HUES64 (cell line): ENCODE results near the gene ZG16B.

Experiments used
- H3K27ac ChIP-seq: 2 replicates; pipeline ENCODE4 v1.7.0; 2013; ENCODE audit warnings: low read depth, low read length, inconsistent platforms
- H3K27me3 ChIP-seq: 2 replicates; pipeline ENCODE4 v1.6.1; 2013; ENCODE audit warnings: mild to moderate bottlenecking, low read length; ENCODE audit not compliant: insufficient read depth
- H3K36me3 ChIP-seq: 2 replicates; pipeline ENCODE4 v1.6.1; 2013; ENCODE audit warnings: mild to moderate bottlenecking, low read length; ENCODE audit not compliant: insufficient read depth
- H3K4me1 ChIP-seq: 2 replicates; pipeline ENCODE4 v1.6.1; 2013; ENCODE audit warnings: mild to moderate bottlenecking, low read length, moderate library complexity; ENCODE audit not compliant: insufficient read depth
- H3K4me3 ChIP-seq: 2 replicates; pipeline ENCODE4 v1.5.1; 2013; ENCODE audit warnings: mild to moderate bottlenecking, low read length, moderate library complexity
- H3K9ac ChIP-seq: 2 replicates; pipeline ENCODE4 v1.6.1; 2013; ENCODE audit warnings: mild to moderate bottlenecking, low read depth, low read length
- H3K9me3 ChIP-seq: 2 replicates; pipeline ENCODE4 v1.6.1; 2013; ENCODE audit warnings: low read depth, low read length; ENCODE audit not compliant: insufficient read depth
- WGBS: fragments of 150-250, 120-280 bp; methylation state at CpG from one replicate; pipeline ENCODE4 v1.1.7; 2013; ENCODE audit warnings: missing lambda C conversion rate; 5-methylcytosine and 5-hydroxymethylcytosine counted together

ZG16B gene

DNA sequence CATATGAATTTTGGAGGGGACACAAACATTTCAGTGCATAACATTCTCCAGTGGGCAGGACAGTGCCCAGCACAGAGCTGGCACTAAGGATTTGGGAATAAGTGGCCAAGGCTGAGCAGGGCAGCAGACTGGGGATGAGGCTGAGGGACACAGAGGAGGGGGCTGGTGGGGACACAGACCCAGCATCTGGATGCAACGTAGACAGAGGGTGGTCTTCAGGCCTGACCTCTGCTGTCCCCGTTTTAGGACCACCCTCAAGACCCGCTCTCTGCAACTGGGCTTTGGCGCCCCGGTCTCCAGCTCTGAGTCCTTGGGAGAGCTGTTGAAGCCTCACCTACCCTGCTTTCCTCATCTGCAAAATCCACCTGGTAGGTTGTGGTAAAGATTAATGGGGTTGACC lies 39.5 kb upstream of the ZG16B start:
- Histone ChIP-seq H3K4me3 (no peak overlapping the region), H3K9me3 (no peaks in the 10 kb centered on the region), H3K4me1 (peaks cover 3% of the 10 kb centered on the region; the same call in 1 of the 2 replicates), H3K36me3 (no peaks in the 10 kb centered on the region), H3K9ac (no peak overlapping the region), H3K27me3 (peaks cover 8% of the 10 kb centered on the region), H3K27ac (no peak overlapping the region)
- WGBS = 95% methylated on average over 5 of the region's 5 CpGs

DNA sequence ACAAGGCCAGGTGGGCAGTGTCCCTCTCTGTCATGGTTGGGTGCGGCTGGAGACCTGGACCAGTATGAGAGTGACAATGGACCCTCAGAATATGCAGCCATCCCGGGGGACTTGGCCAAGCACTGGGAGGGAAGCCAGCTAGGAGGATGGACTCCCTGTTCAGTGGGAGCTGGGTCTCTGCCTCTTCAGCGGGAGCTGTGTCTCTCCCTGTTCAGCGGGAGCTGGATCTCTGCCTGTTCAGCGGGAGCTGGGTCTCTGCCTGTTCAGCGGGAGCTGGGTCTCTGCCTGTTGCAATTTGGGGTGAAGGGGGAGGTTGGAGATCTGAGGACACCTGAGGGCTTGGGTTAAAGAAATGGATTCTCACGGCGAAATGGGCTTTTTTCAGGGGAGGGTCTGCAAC lies 38.9 kb upstream of the ZG16B start:
- no peak overlapping the region for H3K27ac ChIP-seq
- H3K36me3 ChIP-seq = no peaks in the 10 kb centered on the region
- 85% methylated on average over 8 of the region's 8 CpGs for WGBS
- no peak overlapping the region for H3K9ac ChIP-seq
- H3K4me1 ChIP-seq = peaks cover 3% of the 10 kb centered on the region; the same call in 1 of the 2 replicates
- no peak overlapping the region for H3K4me3 ChIP-seq
- H3K27me3 ChIP-seq = peaks cover 2% of the 10 kb centered on the region; the same call in 1 of the 2 replicates
- H3K9me3 ChIP-seq = no peaks in the 10 kb centered on the region

GRCh38 chr16:2792940-2793339 lies 37.2 kb upstream of the ZG16B start:
- H3K36me3 ChIP-seq = no peaks in the 10 kb centered on the region
- no peaks in the 10 kb centered on the region; the same call in 1 of the 2 replicates for H3K27me3 ChIP-seq
- H3K4me3 ChIP-seq = no peak overlapping the region
- no peak overlapping the region for H3K27ac ChIP-seq
- H3K9me3 ChIP-seq = no peaks in the 10 kb centered on the region
- H3K4me1 ChIP-seq = peaks cover 3% of the 10 kb centered on the region; the same call in 1 of the 2 replicates
- WGBS = 98% methylated on average over 9 of the region's 10 CpGs
- no peak overlapping the region for H3K9ac ChIP-seq

GRCh38 chr16:2795395-2796143 lies 34.5 kb upstream of the ZG16B start:
- 90% methylated on average over 6 of the region's 7 CpGs for WGBS
- Histone ChIP-seq H3K27me3 (no peaks in the 10 kb centered on the region; the same call in 1 of the 2 replicates), H3K4me1 (no peaks in the 10 kb centered on the region), H3K36me3 (no peaks in the 10 kb centered on the region), H3K4me3 (no peak overlapping the region), H3K9ac (no peak overlapping the region), H3K9me3 (no peaks in the 10 kb centered on the region), H3K27ac (no peak overlapping the region)

DNA sequence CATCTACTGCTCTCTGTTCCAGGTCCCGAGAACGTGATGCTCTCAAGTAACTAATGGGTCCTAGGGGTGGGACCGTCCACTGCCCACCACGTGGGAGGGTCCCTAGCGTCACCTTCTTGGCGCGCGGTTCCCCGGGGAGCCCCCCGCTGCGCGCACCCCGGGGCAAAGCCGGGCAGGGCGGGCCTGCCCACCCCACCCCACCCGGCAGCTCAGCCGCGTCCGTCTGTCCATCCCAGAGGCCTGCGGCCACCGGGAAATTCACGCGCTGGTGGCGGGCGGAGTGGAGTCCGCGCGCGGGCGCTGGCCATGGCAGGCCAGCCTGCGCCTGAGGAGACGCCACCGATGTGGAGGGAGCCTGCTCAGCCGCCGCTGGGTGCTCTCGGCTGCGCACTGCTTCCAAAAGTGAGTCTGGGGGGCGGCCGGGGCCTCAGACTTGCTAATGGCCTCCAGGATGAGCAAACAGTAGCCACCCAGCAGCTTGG lies 31.3 kb upstream of the ZG16B start:
- H3K36me3 ChIP-seq = no peaks in the 10 kb centered on the region
- no peaks in the 10 kb centered on the region for H3K4me1 ChIP-seq

GRCh38 chr16:2799205-2799858 lies 30.8 kb upstream of the ZG16B start:
- Histone ChIP-seq H3K4me1 (no peaks in the 10 kb centered on the region), H3K9me3 (peaks cover 12% of the 10 kb centered on the region; the same call in 1 of the 2 replicates), H3K4me3 (no peak overlapping the region), H3K27ac (no peak overlapping the region), H3K27me3 (no peaks in the 10 kb centered on the region; the same call in 1 of the 2 replicates), H3K9ac (no peak overlapping the region), H3K36me3 (no peaks in the 10 kb centered on the region)
- WGBS = 92% methylated on average over 20 of the region's 21 CpGs

More for the DNA sequence above, 31.3 kb upstream of the ZG16B start:
- Histone ChIP-seq H3K9ac (no peak overlapping the region), H3K27me3 (no peaks in the 10 kb centered on the region; the same call in 1 of the 2 replicates), H3K4me3 (no peak overlapping the region), H3K27ac (no peak overlapping the region), H3K9me3 (0 out of 2 replicates have a peak, but pooled peaks cover 10% of the 10 kb centered on the region)
- WGBS = 96% methylated on average over 39 of the region's 39 CpGs

- H3K27ac ChIP-seq = no peak overlapping the region
- H3K4me1 ChIP-seq = no peaks in the 10 kb centered on the region
- no peak overlapping the region for H3K4me3 ChIP-seq
- no peaks in the 10 kb centered on the region; the same call in 1 of the 2 replicates for H3K27me3 ChIP-seq
- H3K9me3 ChIP-seq = peaks cover 14% of the 10 kb centered on the region; the same call in 1 of the 2 replicates
- 89% methylated on average over 1 of the region's 1 CpG for WGBS
- no peaks in the 10 kb centered on the region for H3K36me3 ChIP-seq
- H3K9ac ChIP-seq = no peak overlapping the region
These were observed 30.3 kb upstream of the ZG16B start for GRCh38 chr16:2799859-2800226.

- Histone ChIP-seq H3K27ac (no peak overlapping the region), H3K27me3 (no peaks in the 10 kb centered on the region), H3K36me3 (no peaks in the 10 kb centered on the region), H3K4me1 (no peaks in the 10 kb centered on the region), H3K9ac (no peak overlapping the region), H3K4me3 (no peak overlapping the region), H3K9me3 (peaks cover 14% of the 10 kb centered on the region; the same call in 1 of the 2 replicates)
- WGBS = 85% methylated on average over 3 of the region's 3 CpGs
These were observed 26.4 kb upstream of the ZG16B start for GRCh38 chr16:2803545-2804195.

DNA sequence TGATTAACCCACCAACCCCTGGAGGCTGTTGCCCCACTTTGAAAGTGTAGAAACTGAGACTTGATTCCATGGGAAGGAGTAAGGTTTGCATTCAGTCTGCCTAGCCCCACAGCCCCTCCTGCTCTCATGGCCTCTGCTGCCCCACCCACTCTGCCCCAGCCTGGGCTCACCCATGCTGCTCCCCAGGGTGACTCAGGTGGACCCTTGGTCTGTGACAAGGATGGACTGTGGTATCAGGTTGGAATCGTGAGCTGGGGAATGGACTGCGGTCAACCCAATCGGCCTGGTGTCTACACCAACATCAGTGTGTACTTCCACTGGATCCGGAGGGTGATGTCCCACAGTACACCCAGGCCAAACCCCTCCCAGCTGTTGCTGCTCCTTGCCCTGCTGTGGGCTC lies 25.4 kb upstream of the ZG16B start:
- no peaks in the 10 kb centered on the region for H3K4me1 ChIP-seq
- no peak overlapping the region for H3K27ac ChIP-seq
- no peaks in the 10 kb centered on the region for H3K36me3 ChIP-seq
- H3K9ac ChIP-seq = no peak overlapping the region
- WGBS = 92% methylated on average over 4 of the region's 4 CpGs
- H3K9me3 ChIP-seq = peaks cover 14% of the 10 kb centered on the region; the same call in 1 of the 2 replicates
- no peak overlapping the region for H3K4me3 ChIP-seq
- no peaks in the 10 kb centered on the region for H3K27me3 ChIP-seq

- H3K9me3 ChIP-seq = peaks cover 14% of the 10 kb centered on the region; the same call in 1 of the 2 replicates
- H3K27me3 ChIP-seq = 0 out of 2 replicates have a peak, but pooled peaks cover 2% of the 10 kb centered on the region
- H3K4me1 ChIP-seq = no peaks in the 10 kb centered on the region
- H3K36me3 ChIP-seq = no peaks in the 10 kb centered on the region
- H3K27ac ChIP-seq = no peak overlapping the region
- no peak overlapping the region for H3K4me3 ChIP-seq
- WGBS = 81% methylated on average over 5 of the region's 5 CpGs
- H3K9ac ChIP-seq = no peak overlapping the region
These were observed 23.8 kb upstream of the ZG16B start for GRCh38 chr16:2806286-2806685.

DNA sequence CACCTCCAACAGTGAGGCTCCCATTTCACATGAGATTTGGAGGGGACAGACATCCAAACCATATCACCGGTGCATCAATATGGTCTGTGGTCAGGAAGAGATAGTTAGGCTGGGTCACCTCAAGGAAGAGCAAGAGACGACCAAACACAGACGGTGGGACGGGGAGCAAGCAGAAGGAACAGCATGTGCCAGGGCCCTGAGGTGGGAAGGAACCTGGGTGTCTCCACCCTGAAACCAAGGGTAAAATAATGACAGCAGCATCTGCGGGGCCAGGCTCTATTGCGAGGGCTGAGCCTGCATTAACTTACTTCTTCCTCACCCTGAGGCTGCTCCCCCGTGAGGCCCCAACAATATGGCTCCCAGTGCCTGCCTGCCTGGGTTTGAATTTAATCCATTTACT lies 21.9 kb upstream of the ZG16B start:
- no peak overlapping the region for H3K27ac ChIP-seq
- H3K9me3 ChIP-seq = peaks cover 10% of the 10 kb centered on the region; the same call in 1 of the 2 replicates
- 93% methylated on average over 7 of the region's 7 CpGs for WGBS

More for the DNA sequence above, 21.9 kb upstream of the ZG16B start:
- H3K4me1 ChIP-seq = no peaks in the 10 kb centered on the region
- no peaks in the 10 kb centered on the region for H3K36me3 ChIP-seq
- no peak overlapping the region for H3K4me3 ChIP-seq
- H3K27me3 ChIP-seq = 0 out of 2 replicates have a peak, but pooled peaks cover 2% of the 10 kb centered on the region
- H3K9ac ChIP-seq = no peak overlapping the region
